Superior temporal gyrus (tissue), 1 donor: ENCODE data around the gene POLD3.

Experiments
- DNase-seq: peaks from one replicate; pipeline ENCODE4 v3.0.0-alpha.2; 2016; ENCODE audit errors: extremely low spot score

Gene POLD3

GRCh38 chr11:74687237-74688023 lies 95.0 kb downstream of the POLD3 start:
- DNase-seq = no peak

GRCh38 chr11:74689666-74690065 lies 97.3 kb downstream of the POLD3 start:
- no peak for DNase-seq

GRCh38 chr11:74691755-74692154 lies 99.4 kb downstream of the POLD3 start:
- no peak for DNase-seq
